Uterus (tissue), 4 donors: ENCODE measurements around the gene ZNF71. TPM values are rescaled to one million over a fixed set of nuclear protein-coding genes. Genes with fewer than 3 reads are reported as not detected.

Experiments used
- DNase-seq, 2 donors: peaks; one replicate each; pipeline ENCODE4 v3.0.0-alpha.2; 2019 to 2020
- H3K27ac ChIP-seq, 2 donors: fragments of 200-600 bp; sonication (generic); 1 replicate in 1 of 2; 2 replicates in 1 of 2; pipeline ENCODE4 v1.5.1; 2016 to 2018
- H3K27me3 ChIP-seq, 2 donors: fragments of 200-600 bp; sonication (generic); one replicate each; pipeline ENCODE4 v1.5.1; 2018 to 2019; ENCODE audit warnings: control low read depth in 1 of 2
- H3K36me3 ChIP-seq, 2 donors: fragments of 200-600 bp; sonication (generic); one replicate each; pipeline ENCODE4 v1.5.1; 2019; ENCODE audit warnings: control low read depth in 1 of 2
- H3K4me1 ChIP-seq, 2 donors: fragments of 200-600 bp; sonication (generic); one replicate each; pipeline ENCODE4 v1.5.1; 2018 to 2019; ENCODE audit warnings: control low read depth in 1 of 2
- H3K4me3 ChIP-seq, 2 donors: fragments of 200-600 bp; sonication (generic); 1 replicate in 1 of 2; 2 replicates in 1 of 2; pipeline ENCODE4 v1.5.1; 2018 to 2019; ENCODE audit warnings: mild to moderate bottlenecking in 1 of 2
- H3K9me3 ChIP-seq, 2 donors: fragments of 200-600 bp; sonication (generic); one replicate each; pipeline ENCODE4 v1.5.1; 2019; ENCODE audit warnings: control low read depth in 1 of 2
- POLR2A ChIP-seq, 2 donors: fragments of 450-650 bp; IDR thresholded peaks; one replicate each; pipeline ENCODE4 v1.6.1; 2016; ENCODE audit warnings: antibody characterized with exemption in 2 of 2, mild to moderate bottlenecking in 1 of 2, moderate library complexity in 1 of 2
- intact Hi-C: fragments of 100-400 bp; cut with DNase I; formaldehyde crosslinking; loops from one replicate; pipeline ENCODE4 v1.15.1; 2023; ENCODE audit warnings: low total_unique reads
- total RNA-seq, 4 donors: library from RNA; depleted of rRNA in 3 of 4; stranded (reverse); fragments of >200 nt in 3 of 4; gene quantifications; one replicate each; pipeline versions ENCODE4 v1.1.0 to v1.2.4, GENCODE V29; 2014 to 2023
- TF ChIP-seq, protein P1 (sequence below), 4 experiments: fragments of 200-600 bp in 2 of 4; fragments of 450-650 bp in 2 of 4; sonication (generic) in 2 of 4; IDR thresholded peaks; one replicate each; pipeline ENCODE4 v1.5.1; 2016 to 2019; ENCODE audit warnings: antibody characterized with exemption in 4 of 4, mild to moderate bottlenecking in 2 of 4, moderate library complexity in 1 of 4
- donor health status: DM: yes; HTN: yes; CAD: no.

ZNF71 gene
- total RNA-seq, 4 donors from 2014 or later, result 10.3 to 31.3 (median 13.6) TPM

DNA sequence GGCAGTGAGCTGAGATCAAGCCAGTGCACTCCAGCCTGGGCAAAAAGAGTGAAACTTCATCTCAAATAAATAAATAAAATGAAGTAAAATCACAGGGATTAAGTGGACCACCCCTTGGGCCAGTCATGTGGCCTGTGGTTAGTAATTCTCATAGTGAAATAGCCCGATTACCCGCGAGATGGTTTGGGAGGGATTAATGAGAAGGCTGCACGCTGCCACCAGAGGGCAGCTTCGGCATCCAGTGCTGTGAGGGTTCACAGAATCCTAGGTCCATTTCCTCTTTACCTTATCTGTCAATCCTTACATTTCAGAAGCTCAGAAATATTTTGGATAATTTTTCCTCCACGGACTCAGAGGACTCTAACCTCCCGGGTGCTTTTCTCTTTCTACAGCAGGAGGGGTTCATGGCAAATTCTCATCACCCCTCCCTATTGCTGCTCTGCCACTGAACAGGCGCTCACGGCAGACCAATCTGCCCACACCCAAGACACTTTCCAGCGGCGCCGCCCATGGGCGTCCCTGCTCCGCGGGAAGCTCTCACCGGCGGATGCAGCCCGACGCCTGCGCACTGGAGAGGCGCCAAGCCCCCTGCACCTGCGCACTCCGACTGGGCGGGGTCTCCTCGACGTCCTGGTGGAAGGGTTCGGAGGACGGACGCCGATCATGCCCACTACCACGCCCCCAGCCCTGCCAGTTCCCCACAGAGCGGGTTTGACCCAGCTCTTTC, 65.4 kb downstream of the ZNF71 start:
- peak in 1 of 2 donors; percentile 20 for DNase-seq

DNA sequence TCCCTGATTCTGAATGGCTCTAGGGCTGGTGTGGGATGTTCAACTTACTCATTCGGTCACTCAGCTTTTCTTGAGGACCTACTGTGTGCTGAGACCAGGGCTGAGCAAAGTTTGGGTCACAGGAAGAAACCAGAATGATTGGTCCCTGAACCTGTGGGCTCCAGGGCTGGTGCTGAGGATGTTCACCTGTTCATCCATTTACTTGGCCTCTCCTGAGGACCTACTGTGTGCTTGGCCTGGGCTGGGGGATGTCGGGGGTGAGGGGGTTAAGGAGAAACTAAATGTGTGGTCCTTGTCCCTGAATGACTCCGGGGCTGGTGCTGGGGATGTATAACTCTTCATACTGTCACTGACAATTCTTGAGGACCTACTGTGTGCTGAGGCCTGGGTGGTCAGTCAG, 66.1 kb downstream of the ZNF71 start:
- no peak for DNase-seq
- no peak for TF ChIP-seq POLR2A (IDR thresholded peaks at IDR 0.05)
- TF ChIP-seq, protein P1, sequence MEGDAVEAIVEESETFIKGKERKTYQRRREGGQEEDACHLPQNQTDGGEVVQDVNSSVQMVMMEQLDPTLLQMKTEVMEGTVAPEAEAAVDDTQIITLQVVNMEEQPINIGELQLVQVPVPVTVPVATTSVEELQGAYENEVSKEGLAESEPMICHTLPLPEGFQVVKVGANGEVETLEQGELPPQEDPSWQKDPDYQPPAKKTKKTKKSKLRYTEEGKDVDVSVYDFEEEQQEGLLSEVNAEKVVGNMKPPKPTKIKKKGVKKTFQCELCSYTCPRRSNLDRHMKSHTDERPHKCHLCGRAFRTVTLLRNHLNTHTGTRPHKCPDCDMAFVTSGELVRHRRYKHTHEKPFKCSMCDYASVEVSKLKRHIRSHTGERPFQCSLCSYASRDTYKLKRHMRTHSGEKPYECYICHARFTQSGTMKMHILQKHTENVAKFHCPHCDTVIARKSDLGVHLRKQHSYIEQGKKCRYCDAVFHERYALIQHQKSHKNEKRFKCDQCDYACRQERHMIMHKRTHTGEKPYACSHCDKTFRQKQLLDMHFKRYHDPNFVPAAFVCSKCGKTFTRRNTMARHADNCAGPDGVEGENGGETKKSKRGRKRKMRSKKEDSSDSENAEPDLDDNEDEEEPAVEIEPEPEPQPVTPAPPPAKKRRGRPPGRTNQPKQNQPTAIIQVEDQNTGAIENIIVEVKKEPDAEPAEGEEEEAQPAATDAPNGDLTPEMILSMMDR (IDR thresholded peaks at IDR 0.05), result no peak
- Histone ChIP-seq H3K4me1 (no peaks in the 10 kb centered on the region), H3K4me3 (no peak overlapping the region), H3K27me3 (no peaks in the 10 kb centered on the region), H3K36me3 (no peaks in the 10 kb centered on the region), H3K27ac (no peak overlapping the region), H3K9me3 (no peaks in the 10 kb centered on the region)
- intact Hi-C loops, result no loop called here

More for the DNA sequence above, 65.4 kb downstream of the ZNF71 start:
- TF ChIP-seq POLR2A (IDR thresholded peaks at IDR 0.05), result no peak
- TF ChIP-seq, protein P1 (IDR thresholded peaks at IDR 0.05), result no peak
- intact Hi-C loops, result no loop called here
- Histone ChIP-seq H3K4me3 (no peak overlapping the region), H3K9me3 (no peaks in the 10 kb centered on the region), H3K27me3 (no peaks in the 10 kb centered on the region), H3K36me3 (no peaks in the 10 kb centered on the region), H3K4me1 (no peaks in the 10 kb centered on the region), H3K27ac (no peak overlapping the region)

DNA sequence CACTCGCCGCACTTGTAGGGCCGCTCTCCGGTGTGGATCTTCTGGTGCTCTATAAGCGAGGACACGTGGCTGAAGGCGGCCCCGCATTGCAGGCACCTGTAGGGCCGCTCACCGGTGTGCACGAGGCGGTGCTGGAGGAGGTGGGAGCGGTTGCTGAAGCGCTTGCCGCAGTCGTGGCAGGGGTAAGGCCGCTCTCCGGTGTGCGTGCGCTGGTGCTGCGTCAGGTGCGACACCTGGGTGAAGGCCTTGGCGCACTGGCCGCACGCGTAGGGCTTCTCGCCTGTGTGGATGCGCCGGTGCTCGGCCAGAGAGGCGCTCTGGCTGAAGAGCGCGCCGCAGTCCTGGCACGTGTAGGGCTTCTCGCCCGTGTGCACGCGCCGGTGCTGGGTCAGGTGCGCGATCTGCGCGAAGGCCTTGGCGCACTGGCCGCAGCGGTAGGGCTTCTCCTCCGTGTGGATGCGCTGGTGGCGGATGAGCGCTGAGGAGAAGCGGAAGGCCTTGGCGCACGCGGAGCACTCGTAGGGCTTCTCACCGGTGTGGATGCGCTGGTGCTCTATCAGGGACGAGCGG, 68.9 kb downstream of the ZNF71 start:
- H3K9me3 ChIP-seq, result no peaks in the 10 kb centered on the region
- no peaks in the 10 kb centered on the region for H3K27me3 ChIP-seq
- no peak overlapping the region for H3K27ac ChIP-seq
- intact Hi-C loops, result no loop called here
- no peak overlapping the region for H3K4me3 ChIP-seq
- TF ChIP-seq, protein P1 (IDR thresholded peaks at IDR 0.05), result no peak
- no peak for TF ChIP-seq POLR2A (IDR thresholded peaks at IDR 0.05)
- no peaks in the 10 kb centered on the region for H3K4me1 ChIP-seq
- no peak for DNase-seq
- H3K36me3 ChIP-seq, result no peaks in the 10 kb centered on the region

DNA sequence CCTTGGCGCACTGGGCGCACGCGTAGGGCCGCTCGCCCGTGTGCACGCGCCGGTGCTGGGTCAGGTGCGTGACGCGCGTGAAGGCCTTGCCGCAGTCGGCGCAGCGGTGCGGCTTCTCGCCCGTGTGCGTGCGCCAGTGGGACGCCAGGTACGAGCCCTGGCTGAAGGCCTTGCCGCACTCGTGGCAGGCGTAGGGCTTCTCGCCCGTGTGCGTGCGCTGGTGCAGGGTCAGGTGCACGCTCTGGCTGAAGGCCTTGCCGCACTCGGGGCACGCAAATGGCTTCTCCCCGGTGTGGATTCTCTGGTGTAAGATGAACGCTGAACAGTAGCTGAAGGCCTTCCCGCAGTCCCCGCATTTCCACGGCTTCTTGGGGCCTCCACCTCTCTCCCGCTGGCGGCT, 69.4 kb downstream of the ZNF71 start:
- no peak overlapping the region for H3K4me3 ChIP-seq
- H3K27me3 ChIP-seq, result no peaks in the 10 kb centered on the region
- H3K9me3 ChIP-seq, result no peaks in the 10 kb centered on the region
- intact Hi-C loops, result no loop called here
- DNase-seq, result no peak
- TF ChIP-seq POLR2A (IDR thresholded peaks at IDR 0.05), result no peak
- TF ChIP-seq, protein P1 (IDR thresholded peaks at IDR 0.05), result no peak
- H3K4me1 ChIP-seq, result no peaks in the 10 kb centered on the region
- no peak overlapping the region for H3K27ac ChIP-seq
- no peaks in the 10 kb centered on the region for H3K36me3 ChIP-seq

DNA sequence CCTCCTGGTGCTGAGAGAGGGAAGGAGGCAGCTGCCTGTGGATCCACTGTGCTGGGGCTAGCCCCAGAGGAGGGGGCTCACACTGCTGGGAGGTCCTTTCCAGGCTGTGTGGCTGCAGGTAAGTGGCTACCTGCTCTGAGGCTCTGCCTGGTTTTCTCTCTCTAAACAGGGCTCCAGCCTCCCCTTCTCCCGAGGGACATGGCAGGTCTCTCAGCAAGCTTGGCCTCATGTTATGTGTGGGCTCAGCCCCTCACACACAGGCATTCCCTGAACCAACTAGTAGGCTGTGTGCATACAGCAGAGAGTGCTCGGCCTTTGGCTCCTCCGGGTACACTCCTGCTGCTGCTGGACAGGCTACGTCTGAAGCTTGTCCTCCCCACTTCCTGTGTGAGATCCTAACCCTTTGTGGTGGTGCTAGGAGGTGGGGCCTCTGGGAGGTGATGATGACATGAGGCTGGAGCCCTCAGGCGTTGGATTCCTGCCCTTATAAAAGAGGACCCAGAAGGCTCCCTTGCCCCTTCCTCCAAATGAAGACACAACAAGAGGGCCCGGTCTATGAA, 72.3 kb downstream of the ZNF71 start:
- peaks cover 0 to 8% of the 10 kb centered on the region in 2 donors for H3K4me1 ChIP-seq
- no peak overlapping the region for H3K27ac ChIP-seq
- intact Hi-C loops, result no loop called here
- no peak for DNase-seq
- no peaks in the 10 kb centered on the region for H3K36me3 ChIP-seq
- H3K9me3 ChIP-seq, result no peaks in the 10 kb centered on the region
- no peaks in the 10 kb centered on the region for H3K27me3 ChIP-seq
- TF ChIP-seq, protein P1 (IDR thresholded peaks at IDR 0.05), result no peak
- no peak for TF ChIP-seq POLR2A (IDR thresholded peaks at IDR 0.05)
- no peak overlapping the region for H3K4me3 ChIP-seq
